Middle frontal gyrus (tissue), 1 donor: ENCODE results near the gene SF3B4.
A peak's percentile ranks its signal among the peaks of the same experiment; 100 is the strongest.
"Not testable (repeated sequence)": the region's sequence is repeated elsewhere in the genome, so short reads cannot be mapped to it uniquely, and the experiment has no call there.

Source experiments
- DNase-seq: peaks from one replicate; pipeline ENCODE4 v3.0.0-alpha.2; 2015; ENCODE audit warnings: low spot score; ENCODE audit errors: extremely low spot score

SF3B4 gene

DNA sequence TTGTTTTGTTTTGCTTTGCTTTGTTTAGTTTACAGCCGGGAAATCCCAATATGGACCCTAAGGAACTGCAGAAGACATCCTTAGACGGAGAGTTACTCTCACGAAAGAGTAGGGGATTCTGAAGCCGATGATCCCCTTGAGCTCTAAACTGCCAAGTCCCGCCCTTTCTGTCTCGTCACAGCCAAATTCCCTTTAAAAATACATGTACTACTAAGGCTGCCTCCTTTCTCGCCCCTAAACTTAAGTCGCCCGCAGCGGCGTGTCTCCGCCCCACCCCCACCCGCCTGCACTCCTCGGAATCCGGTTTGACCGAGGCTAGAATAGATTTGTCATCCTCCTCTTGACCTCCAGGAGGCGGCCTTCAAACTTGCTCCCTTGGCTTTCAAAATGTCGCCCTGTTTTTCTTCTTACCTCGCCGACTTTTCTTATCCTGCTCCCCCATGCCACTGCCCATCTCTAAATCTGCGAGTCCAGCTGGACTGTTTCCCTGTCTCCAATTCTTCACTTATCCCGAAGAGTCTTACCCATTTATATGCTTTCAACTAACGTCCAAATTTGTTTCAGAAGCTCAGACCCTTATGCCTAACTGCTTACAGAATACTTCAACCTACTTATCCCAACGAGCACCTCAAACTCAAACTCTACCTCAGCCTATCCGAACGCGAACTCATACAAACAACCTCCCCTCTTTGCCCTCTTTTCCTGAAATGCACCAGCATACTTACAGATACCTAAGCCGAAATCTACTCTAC, 39.2 kb downstream of the SF3B4 start:
- peak; percentile 55 for DNase-seq

DNA sequence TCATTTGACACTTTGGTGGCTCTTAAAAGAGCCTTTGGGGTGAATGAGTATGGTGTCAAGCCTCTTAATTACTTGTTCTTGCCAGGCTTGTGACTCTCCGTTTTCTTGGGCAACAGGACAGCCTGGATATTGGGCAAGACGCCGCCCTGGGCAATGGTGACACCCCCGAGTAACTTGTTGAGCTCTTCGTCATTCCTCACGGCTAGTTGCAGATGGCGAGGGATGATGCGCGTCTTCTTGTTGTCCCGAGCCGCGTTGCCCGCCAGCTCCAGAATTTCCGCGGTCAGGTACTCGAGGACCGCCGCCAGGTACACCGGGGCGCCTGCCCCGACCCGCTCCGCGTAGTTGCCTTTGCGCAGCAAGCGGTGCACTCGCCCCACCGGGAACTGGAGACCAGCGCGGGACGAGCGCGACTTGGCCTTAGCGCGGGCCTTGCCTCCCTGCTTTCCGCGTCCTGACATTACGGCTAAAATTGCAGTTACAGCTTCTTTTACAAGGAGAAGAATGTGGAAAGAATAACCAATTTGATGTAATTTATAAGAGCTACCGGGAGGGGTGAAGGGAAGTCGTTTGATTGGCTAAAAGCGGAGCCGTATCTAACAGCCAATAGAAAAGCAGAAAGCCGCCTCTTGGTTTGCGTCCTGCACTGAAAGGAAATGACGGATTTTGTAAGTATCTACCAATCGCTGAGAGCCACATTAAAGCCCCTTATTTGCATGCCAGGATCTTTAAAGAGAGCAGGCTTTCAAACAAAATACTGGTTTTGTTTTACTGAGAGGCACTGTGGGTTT, 40.0 kb downstream of the SF3B4 start:
- DNase-seq = peak; percentile 97

DNA sequence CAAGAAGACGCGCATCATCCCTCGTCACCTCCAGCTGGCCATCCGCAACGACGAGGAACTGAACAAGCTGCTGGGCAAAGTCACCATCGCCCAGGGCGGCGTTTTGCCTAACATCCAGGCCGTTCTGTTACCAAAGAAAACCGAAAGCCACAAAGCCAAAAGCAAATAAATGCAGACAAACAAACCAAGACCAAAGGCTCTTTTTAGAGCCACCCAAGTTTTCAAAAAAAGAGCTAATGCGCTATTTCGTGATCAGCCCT, 40.5 kb downstream of the SF3B4 start:
- not testable (repeated sequence) for DNase-seq

- DNase-seq = peak; percentile 98
Measured at GRCh38 chr1:149886396-149887195, 41.0 kb downstream of the SF3B4 start.

GRCh38 chr1:149886121-149886395, 41.5 kb downstream of the SF3B4 start:
- DNase-seq = not testable (repeated sequence)

- DNase-seq = peak; percentile 52
Measured at GRCh38 chr1:149885339-149886120, 42.1 kb downstream of the SF3B4 start.

DNA sequence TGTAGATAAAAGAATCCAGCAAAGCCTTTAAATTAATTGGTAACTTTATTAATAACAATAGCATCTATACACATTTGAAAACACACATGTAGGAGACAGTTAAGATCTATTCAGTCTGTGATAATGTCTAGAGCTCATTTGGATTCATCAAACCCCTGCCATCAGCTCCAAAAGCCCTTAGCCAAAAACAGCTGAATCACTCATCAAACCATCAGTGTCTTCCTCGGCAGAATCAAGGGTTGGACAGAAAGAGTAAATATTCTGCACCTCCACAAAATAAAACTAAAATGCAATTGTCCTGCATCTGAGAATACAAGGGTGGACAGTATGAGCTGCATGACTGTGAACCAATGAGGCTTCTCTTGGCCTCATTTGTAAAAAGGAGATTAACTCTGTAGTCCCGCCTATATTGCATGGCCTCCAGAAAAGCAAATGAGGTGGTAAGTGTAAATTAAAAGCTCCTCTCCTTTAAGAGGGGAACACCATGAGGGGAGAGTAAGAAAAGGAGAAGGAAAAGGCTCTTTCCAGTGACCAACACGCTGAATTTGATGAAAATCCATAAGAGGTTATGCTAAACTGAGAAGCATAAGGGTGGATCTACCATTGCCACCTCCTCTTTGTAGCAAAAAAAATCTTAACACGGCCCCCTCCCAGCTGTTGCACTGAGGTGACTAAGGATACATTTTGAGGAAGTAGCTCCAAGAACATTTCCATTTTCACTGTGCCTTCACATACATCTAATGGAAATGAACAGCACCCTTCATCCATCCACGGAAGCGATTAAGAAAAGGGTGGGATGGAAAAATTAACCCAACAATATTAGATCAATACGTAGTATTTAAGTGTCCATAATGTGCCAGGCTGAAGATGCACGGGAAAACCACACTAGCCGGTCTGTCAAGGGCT, 42.9 kb downstream of the SF3B4 start:
- DNase-seq = peak; percentile 8

DNA sequence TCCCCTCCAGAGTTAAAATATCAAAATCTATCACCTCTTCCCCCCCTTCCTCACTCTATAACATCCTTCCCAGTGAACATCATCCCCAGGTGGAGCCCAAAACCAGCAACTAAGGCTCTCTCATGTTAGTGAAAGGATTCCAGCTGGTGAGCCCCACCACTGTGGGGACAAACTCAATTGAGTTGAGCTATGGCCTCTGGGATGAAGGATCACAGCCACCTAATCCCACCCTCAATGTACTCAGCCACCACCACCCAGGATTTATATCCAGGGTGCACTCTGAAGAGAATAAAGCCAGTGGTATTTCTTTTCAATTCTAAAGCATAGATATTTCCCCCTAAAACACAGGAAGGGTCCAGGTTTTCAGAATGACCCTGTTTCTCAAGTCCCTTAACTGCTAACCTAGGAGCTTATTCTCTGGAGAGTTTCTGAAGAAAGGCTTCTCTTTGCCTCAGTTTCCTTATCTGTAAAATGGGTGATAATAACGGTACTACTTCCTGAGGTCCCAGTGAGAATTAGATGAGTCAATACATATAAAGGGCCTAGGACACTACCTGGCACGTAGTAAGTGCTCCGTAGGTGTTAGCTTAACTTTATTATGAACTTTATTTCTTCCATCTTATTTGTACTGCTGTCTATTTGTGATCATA, 43.9 kb downstream of the SF3B4 start:
- DNase-seq = no peak

DNA sequence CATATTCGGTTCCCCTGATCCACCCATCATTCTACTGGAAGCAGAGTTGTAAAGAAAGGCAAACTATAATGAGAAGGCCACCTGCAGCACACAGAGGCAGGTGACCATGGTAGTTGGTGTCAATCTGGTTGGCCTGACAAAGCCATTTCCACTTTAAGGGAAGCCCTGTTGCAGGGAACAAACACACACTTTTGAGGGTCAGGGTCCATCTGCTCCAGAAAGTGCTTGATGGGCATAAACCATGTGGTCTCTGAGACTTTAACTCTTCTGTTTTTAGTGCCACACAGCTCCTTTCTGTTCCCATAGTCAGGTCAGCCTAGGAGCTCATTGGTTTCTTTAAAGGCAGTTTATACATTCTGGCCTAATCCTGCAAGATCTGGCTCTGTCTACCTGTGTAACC, 45.7 kb downstream of the SF3B4 start:
- no peak for DNase-seq

- no peak for DNase-seq
Measured at GRCh38 chr1:149879556-149879955, 48.0 kb downstream of the SF3B4 start.

DNA sequence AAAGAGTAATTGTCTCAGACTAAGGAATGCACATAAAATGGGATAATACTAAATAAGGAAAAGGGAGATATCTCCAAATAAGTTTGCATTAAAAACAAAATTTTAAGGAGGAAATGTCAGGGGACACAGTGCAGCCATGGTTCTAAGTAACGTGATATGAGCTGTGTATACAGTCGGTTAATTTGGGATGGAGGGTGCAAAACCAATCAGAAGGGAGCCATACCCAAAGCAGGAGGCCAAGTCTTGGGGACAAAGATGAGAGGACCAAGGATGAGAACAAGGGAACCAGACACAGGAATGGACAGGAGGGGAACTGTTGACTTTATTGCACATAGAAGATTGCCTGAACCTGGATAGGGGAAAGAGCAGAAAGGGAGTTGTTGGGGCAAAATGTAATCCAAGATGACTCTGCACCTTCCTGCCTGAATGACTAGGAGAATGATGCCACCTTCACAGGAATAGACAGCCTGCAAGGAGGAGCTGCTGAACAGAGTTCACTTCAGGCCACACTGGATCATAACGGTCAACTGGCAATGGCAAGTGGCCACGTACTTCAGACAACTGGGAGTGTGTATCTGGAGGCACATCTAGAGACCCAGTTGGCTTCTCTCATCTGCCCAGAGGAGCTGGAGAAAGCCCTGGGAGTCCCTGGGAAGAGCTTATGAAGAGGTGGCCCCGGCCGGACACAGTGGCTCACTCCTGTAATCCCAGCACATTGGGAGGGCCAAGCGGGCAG, 50.2 kb downstream of the SF3B4 start:
- DNase-seq = no peak
